ENCODE data around the gene DPH3. TPM values are rescaled to one million over a fixed set of nuclear protein-coding genes. Genes with fewer than 3 reads are reported as not detected.

Gene DPH3
- polyA plus RNA-seq, 1 of the 3 experiments (the other 2 are of a cell fraction): 8.5 TPM

DNA sequence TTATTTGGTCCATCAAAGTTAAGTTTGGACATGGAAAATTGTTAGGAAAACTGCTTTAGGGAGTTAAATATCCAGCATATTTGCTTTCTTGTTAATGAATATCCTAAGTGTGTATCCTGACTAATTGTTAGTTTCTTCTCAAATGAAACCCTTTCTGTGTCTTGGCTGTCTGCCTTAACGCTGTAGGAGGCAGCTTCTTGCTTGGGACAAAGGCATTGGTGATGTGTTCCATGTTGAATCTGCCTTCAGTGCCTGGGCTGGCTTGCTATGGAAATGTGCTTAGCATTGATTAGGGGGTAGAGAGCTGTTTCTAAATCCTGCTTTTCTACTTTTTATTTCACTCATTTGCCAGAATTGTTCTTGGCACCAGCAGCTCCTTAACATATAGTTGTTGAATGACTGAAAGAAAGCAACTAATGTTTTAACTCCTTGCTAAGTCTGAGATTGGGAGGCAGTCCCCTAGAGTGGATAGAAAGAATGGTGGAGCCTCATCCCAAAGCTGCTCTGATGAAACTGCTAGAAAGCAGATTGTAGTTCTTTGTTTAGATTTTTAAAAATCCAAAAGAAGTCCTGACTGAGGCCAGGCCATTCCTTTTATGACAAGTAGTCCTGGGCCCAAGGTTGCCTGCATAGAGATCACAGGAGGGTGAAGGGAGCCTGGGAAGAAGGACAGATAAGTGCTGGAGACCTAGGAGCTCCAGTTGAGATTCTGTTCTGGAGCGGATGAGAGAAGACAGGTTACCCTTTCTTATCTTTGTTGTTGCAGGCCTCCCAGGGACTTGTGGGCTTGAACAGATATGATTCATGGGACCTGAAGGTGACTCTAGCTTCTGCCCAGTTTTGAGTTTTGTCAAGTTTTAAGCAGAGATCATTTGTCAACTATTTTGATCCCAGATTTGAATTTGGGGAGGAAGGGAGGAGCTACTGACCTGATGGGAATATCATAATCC lies 39.6 kb upstream of the DPH3 start:
- no peak for DNase-seq
- Histone ChIP-seq H3K27me3 (ENCODE audit: insufficient read depth) (no peaks in the 10 kb centered on the region), H2AFZ (ENCODE audit: low read depth) (no peak overlapping the region), H3K4me1 (ENCODE audit: control insufficient read depth in 1 of 2, insufficient read depth in 2 of 2, low read depth in 1 of 2, low read length in 1 of 2) (peaks cover 0 to 9% of the 10 kb centered on the region in 2 experiments; a peak in 1 of 4 replicates), H3K9ac (no peak overlapping the region), H3K4me2 (no peak overlapping the region), H3K36me3 (replicated peaks in 1 of 2; ENCODE audit: control insufficient read depth in 1 of 2, insufficient read depth in 2 of 2, low read length in 1 of 2) (peaks cover 15 to 49% of the 10 kb centered on the region in 2 experiments), H3K79me2 (ENCODE audit: insufficient read depth) (no peaks in the 10 kb centered on the region), H3F3A (replicated peaks; ENCODE audit: insufficient read depth) (no peaks in the 10 kb centered on the region), H3K4me3 (ENCODE audit: low read depth in 2 of 2, low read length in 1 of 2) (no peak overlapping the region), H3K27ac (ENCODE audit: low read depth in 2 of 2, low read length in 1 of 2) (peak overlapping the region in 1 of 2 experiments; percentile 44; a peak in 1 of 4 replicates), H4K20me1 (ENCODE audit: insufficient read depth) (no peaks in the 10 kb centered on the region), H3K9me3 (no peaks in the 10 kb centered on the region), H3K9me2 (no peaks in the 10 kb centered on the region)
- 93% methylated on average over 2 of the region's 2 CpGs for WGBS (ENCODE audit: low lambda C conversion rate)
- ChIA-PET CTCF (interaction anchor here (0.6 to 5.8 kb wide), 5 partner anchors 13 to 246 kb away, joined by 3 to 33 read pairs (median 5); no protein-coding TSS in a partner anchor), POLR2A (no interaction called here)
- TF ChIP-seq RAD21 (IDR thresholded peaks at IDR 0.05; ENCODE audit: low read length) (no peak), YY1 (IDR thresholded peaks at IDR 0.05; ENCODE audit: low read depth) (no peak), GABPA (IDR thresholded peaks at IDR 0.05; ENCODE audit: low read depth) (no peak), EZH2phosphoT487 (IDR thresholded peaks at IDR 0.05; ENCODE audit: borderline replicate concordance, low read depth) (no peak), ELF1 (IDR thresholded peaks at IDR 0.05) (no peak), SIN3A (IDR thresholded peaks at IDR 0.05; ENCODE audit: borderline replicate concordance, low read depth, low read length) (no peak), RFX5 (IDR thresholded peaks at IDR 0.05; ENCODE audit: low read length) (no peak), GATA2 (CRISPR knock-in tag; IDR thresholded peaks at IDR 0.05) (no peak), POLR2AphosphoS5 (IDR thresholded peaks at IDR 0.05; ENCODE audit: low read depth, low read length) (no peak), MXI1 (IDR thresholded peaks at IDR 0.05; ENCODE audit: low read depth, low read length) (no peak)
- TF ChIP-seq, protein P1, sequence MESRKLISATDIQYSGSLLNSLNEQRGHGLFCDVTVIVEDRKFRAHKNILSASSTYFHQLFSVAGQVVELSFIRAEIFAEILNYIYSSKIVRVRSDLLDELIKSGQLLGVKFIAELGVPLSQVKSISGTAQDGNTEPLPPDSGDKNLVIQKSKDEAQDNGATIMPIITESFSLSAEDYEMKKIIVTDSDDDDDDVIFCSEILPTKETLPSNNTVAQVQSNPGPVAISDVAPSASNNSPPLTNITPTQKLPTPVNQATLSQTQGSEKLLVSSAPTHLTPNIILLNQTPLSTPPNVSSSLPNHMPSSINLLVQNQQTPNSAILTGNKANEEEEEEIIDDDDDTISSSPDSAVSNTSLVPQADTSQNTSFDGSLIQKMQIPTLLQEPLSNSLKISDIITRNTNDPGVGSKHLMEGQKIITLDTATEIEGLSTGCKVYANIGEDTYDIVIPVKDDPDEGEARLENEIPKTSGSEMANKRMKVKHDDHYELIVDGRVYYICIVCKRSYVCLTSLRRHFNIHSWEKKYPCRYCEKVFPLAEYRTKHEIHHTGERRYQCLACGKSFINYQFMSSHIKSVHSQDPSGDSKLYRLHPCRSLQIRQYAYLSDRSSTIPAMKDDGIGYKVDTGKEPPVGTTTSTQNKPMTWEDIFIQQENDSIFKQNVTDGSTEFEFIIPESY (IDR thresholded peaks at IDR 0.05; ENCODE audit: borderline replicate concordance, low read depth): no peak

DNA sequence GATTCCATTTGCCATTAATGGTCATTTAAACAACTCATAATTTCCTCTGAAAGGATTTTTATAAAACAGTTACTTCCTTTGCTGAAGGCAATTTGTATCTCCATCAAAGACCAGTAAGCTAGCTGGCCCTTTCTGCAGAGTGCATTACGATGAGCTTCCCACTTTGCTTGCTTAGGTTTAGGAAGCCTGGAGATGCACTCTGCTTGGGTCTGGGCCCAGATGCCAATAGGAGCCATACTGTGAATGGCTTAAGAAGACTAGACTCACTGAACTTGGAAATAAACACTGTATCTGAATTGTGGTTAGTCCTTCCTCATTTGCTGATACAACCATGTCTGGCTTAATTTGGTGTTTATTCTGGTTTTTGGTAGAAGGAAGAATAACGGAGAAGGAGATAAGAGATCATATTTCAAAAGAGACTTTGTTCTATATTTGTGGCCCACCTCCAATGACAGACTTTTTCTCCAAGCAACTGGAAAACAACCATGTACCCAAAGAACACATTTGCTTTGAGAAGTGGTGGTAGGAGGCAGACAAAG lies 38.4 kb upstream of the DPH3 start:
- CTCF ChIA-PET: interaction anchor here (1.3 to 5.8 kb wide), 3 partner anchors 12 to 247 kb away, joined by 3 to 33 read pairs (median 6); no protein-coding TSS in a partner anchor
- Histone ChIP-seq H3K79me2 (ENCODE audit: insufficient read depth) (no peaks in the 10 kb centered on the region), H3K4me1 (ENCODE audit: control insufficient read depth in 1 of 2, insufficient read depth in 2 of 2, low read depth in 1 of 2, low read length in 1 of 2) (peaks cover 0 to 9% of the 10 kb centered on the region in 2 experiments; a peak in 1 of 4 replicates), H3F3A (replicated peaks; ENCODE audit: insufficient read depth) (no peaks in the 10 kb centered on the region), H3K4me2 (no peak overlapping the region), H4K20me1 (ENCODE audit: insufficient read depth) (no peaks in the 10 kb centered on the region), H3K36me3 (replicated peaks in 1 of 2; ENCODE audit: control insufficient read depth in 1 of 2, insufficient read depth in 2 of 2, low read length in 1 of 2) (peaks cover 15 to 58% of the 10 kb centered on the region in 2 experiments), H2AFZ (ENCODE audit: low read depth) (no peak overlapping the region), H3K27me3 (ENCODE audit: insufficient read depth) (no peaks in the 10 kb centered on the region), H3K27ac (ENCODE audit: low read depth in 2 of 2, low read length in 1 of 2) (peak overlapping the region in 1 of 2 experiments; percentile 24; a peak in 2 of 4 replicates), H3K9me3 (no peaks in the 10 kb centered on the region), H3K9ac (no peak overlapping the region), H3K4me3 (ENCODE audit: low read depth in 2 of 2, low read length in 1 of 2) (no peak overlapping the region), H3K9me2 (no peaks in the 10 kb centered on the region)
- no peak for DNase-seq
- 91% methylated on average over 2 of the region's 2 CpGs for WGBS (ENCODE audit: low lambda C conversion rate)
- TF ChIP-seq CHD2 (IDR thresholded peaks at IDR 0.05; ENCODE audit: low read length, partially characterized antibody) (no peak), FOXJ3 (CRISPR knock-in tag; IDR thresholded peaks at IDR 0.05) (no peak), RXRA (IDR thresholded peaks at IDR 0.05; ENCODE audit: borderline replicate concordance, low read depth) (no peak), ELF1 (IDR thresholded peaks at IDR 0.05) (no peak), RFX5 (IDR thresholded peaks at IDR 0.05; ENCODE audit: low read length) (no peak), TAF1 (IDR thresholded peaks at IDR 0.05; ENCODE audit: borderline replicate concordance, low read depth, low read length) (no peak), NRF1 (IDR thresholded peaks at IDR 0.05; ENCODE audit: low read depth, low read length) (no peak), TCF12 (IDR thresholded peaks at IDR 0.05) (no peak), MXI1 (IDR thresholded peaks at IDR 0.05; ENCODE audit: low read depth, low read length) (no peak), POLR2AphosphoS5 (IDR thresholded peaks at IDR 0.05; ENCODE audit: low read depth, low read length) (no peak), RCOR1 (IDR thresholded peaks at IDR 0.05; ENCODE audit: low read length) (no peak), EZH2phosphoT487 (IDR thresholded peaks at IDR 0.05; ENCODE audit: borderline replicate concordance, low read depth) (no peak)
- TF ChIP-seq, protein P1 (IDR thresholded peaks at IDR 0.05; ENCODE audit: borderline replicate concordance, low read depth): no peak
- TF ChIP-seq, protein P2, sequence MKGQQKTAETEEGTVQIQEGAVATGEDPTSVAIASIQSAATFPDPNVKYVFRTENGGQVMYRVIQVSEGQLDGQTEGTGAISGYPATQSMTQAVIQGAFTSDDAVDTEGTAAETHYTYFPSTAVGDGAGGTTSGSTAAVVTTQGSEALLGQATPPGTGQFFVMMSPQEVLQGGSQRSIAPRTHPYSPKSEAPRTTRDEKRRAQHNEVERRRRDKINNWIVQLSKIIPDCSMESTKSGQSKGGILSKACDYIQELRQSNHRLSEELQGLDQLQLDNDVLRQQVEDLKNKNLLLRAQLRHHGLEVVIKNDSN (IDR thresholded peaks at IDR 0.05; ENCODE audit: borderline replicate concordance, low read depth): no peak
- POLR2A ChIA-PET: no interaction called here

Data from SK-N-SH (cell line).